Measurements from ENCODE around the gene GLIS2.
A peak's percentile ranks its signal among the peaks of the same experiment; 100 is the strongest.

The GLIS2 gene

GRCh38 chr16:4383591-4384444, 68.0 kb downstream of the GLIS2 start:
- DNase-seq (ENCODE audit: low read depth): peak; percentile 25

DNA sequence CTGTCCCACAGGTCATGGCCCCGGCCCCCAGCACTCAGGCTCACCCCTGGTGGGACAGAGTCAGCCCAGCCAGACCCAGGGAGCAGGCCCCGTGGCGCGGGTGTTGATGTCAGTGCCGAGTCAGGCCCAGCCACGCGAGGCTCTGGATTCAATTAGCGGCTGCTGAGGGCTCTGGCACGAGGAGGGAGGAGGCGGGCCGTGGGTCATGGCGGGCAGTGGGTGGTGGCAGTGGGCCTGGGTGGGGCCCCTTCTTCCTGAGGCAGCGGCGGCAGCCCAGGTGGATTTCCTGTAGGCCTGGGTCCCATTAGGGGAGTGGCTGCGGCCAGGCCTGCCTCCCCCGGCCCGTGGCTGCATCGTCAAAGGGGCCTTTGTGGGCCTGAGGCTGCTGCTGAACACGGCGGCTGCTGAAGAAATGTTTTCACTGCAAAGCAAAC, 68.7 kb downstream of the GLIS2 start:
- peak; percentile 78 for DNase-seq (ENCODE audit: low read depth)

DNA sequence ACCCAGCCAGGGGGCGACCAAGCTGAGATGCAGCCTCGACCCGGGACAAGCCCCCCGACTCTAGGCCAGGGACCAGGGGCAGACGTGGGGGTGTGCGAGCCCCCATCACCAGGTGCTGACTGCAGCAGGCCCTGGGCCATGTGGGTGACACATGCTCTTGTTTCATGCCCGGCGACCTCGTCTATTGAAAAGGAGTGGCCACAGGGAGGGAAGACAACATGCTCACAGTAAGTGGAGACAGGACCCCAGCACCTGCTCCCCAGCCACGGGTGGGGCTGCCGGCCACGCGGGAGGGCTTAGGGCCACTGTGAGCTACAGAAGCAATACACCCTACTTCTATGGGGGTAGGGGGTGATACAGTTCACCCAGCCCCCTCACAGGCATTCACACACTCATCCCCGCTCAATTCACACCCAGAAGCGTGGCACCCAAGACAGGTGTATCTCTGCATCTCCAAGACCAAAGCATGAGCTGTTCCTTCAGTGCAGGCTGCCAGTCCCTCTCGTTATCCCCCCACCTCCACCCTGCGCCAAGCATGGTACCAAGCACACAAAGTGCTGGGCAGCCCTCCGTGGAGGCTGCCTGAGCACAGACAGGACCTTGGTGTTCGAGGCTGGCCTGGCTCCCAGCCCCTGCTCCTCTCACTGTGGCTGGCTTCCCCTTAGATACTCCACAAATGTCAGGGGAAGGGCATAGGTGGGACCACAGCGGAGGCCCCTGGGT, 69.4 kb downstream of the GLIS2 start:
- peak; percentile 44 for DNase-seq (ENCODE audit: low read depth)

GRCh38 chr16:4385789-4386450, 70.1 kb downstream of the GLIS2 start:
- peak; percentile 36 for DNase-seq (ENCODE audit: low read depth)

- peak; percentile 72 for DNase-seq (ENCODE audit: low read depth)
Measured at GRCh38 chr16:4386451-4386805, 70.6 kb downstream of the GLIS2 start.

GRCh38 chr16:4386951-4387565, 71.2 kb downstream of the GLIS2 start:
- peak; percentile 53 for DNase-seq (ENCODE audit: low read depth)

GRCh38 chr16:4387781-4388180, 71.9 kb downstream of the GLIS2 start:
- DNase-seq (ENCODE audit: low read depth): no peak

- DNase-seq (ENCODE audit: low read depth): peak; percentile 91
Measured at GRCh38 chr16:4388271-4389021, 72.6 kb downstream of the GLIS2 start.

All from EH (cell line).